Mucosa of gallbladder (tissue), 1 donor: ENCODE measurements around the gene MDM2. TPM values are rescaled to one million over a fixed set of nuclear protein-coding genes. Genes with fewer than 3 reads are reported as not detected.
"Not testable (repeated sequence)": the region's sequence is repeated elsewhere in the genome, so short reads cannot be mapped to it uniquely, and the experiment has no call there.

Source experiments
- DNase-seq: peaks from one replicate; pipeline ENCODE4 v3.0.0-alpha.2; 2020; ENCODE audit warnings: low spot score
- total RNA-seq: library from RNA; stranded (reverse); gene quantifications from one replicate; pipeline ENCODE4 v1.2.1, GENCODE V29; 2021
- donor health status: DM: no; HTN: no; CAD: no.

MDM2 gene
- total RNA-seq, 1 donor from 2014 or later, result 73.2 TPM

DNA sequence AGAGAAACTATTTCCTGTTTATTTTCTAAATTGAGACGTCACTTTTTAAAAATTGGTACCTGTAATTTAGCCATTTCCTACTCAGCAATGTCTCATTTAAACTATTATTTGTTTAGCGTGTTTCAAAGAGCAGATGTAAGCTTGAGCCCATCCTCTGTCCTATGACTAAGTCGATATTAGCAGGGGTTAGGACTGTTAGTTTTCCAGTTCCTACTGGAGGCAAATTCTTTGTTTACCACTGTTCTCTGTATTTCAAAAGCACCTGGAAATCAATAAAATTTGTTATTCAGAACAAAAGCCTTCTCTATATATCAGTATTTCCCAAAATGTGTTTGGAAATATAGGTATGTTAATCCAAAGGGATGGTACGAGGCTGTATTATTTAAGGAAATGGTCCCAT, 42.4 kb downstream of the MDM2 start:
- DNase-seq, result no peak

DNA sequence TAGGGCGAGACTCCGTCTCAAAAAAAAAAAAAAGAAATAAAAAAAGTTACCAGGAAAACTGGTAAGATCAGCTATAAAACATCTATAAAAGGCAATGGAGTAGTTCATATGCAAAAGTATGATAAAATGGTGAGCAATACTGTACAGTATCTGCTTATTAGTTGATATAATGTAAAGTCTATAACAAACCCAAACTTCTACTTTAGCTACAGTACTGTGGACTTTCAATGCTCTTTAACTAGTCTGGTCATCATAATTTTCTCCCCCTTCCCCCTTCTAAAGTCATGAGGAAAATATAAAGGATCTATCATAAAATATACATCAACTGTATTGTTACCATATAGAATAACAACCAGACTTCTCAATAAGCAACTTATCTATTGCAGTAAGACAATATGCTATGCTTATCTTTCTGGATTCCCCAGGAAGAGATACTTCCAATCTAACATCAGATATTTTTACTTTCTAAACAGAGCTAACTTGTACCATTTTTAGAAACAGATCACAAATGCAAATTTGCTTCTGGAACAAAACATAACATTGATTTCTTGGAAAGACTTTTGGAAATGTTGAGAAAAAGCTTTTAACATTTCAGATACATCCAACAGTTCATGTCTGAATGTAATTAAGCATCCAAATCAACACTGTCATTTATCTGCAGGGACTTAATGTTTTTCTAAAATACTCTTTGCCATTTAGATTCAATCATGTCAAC, 43.8 kb downstream of the MDM2 start:
- DNase-seq, result no peak

DNA sequence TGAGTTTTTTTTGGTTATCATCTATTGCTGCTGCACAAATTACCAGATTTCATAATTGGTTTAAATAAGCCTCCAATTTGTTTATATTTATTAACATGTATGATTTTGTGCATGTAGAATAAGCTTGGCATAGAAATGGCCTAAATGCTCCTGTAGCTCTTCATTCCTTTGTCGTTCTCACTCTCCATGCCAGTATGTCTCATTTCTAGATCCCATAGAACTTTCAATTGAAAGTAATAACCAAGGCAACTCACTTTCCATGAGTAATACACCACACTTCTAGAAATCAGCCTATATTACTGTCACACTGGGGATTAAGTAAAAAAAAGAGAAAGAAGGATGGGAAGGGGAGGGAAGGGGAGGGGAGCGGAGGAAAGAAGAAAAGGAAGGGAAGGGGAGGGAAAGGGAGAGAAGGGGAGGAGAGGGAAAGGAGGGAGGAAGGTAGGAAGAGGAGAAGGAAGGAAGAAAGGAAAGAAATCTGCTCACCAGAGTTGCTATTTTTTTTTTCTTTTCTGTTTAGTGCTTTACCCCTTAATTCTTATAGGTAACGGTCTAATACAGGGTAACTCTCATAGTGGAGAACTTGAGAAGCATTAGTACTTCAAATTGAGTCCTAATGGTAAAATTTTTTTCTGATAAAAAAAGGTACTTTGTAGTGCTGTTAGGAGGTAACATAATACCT, 45.6 kb downstream of the MDM2 start:
- DNase-seq, result no peak

DNA sequence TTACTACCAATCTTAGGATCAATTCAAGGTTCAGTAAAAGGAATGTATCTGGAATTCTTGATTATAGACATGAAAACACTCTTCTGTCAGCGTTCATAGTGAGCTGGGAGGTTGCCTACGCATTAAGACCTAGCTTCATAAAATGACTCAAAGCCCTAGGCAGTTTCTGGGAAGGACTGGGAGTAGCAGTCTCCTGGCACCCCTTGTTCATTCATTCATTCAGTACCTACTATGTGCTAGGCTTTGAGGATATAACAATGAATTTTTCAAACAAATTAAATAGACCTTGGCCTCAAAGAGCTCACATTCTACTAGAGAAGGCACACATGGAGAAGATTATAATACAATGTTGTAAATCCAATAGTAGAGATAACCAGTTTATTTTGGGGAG, 46.1 kb downstream of the MDM2 start:
- DNase-seq, result no peak

DNA sequence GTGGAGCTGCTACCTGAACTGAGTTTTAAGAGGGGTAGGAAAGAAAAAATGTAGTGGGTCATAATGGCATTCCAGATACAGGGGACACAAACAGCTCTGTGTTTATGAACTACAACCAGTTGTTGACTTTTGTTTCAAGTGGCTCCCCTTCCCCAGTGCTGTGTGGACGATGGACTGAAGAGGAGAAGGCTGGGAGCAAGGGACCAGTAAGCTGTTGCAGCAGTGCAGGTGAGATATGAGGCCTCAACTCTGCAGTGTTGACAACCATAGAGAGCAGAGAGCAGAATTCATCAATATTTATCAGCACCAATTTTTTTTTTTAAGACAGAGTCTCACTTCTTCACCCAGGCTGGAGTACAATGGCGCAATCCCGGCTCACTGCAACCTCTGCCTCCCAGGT, 46.6 kb downstream of the MDM2 start:
- DNase-seq, result no peak

DNA sequence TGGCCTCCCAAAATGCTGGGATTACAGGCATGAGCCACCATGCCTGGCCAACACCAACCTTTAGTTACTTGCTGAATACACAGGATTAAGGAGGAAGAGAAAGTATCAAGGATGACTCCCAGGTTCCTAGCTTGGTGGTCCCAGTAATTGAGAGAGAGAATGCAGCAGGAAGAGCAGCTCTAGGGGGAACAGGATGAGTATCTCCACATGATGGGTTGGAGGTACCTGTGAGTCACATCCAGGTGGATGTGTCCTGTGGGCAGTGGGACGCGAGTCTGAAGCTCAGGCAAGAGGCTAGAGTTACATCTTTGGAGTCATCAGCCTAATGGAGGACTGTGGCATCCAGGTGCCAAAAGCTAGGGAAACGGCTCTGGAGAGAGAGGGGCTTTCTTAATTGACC, 47.1 kb downstream of the MDM2 start:
- DNase-seq, result no peak

DNA sequence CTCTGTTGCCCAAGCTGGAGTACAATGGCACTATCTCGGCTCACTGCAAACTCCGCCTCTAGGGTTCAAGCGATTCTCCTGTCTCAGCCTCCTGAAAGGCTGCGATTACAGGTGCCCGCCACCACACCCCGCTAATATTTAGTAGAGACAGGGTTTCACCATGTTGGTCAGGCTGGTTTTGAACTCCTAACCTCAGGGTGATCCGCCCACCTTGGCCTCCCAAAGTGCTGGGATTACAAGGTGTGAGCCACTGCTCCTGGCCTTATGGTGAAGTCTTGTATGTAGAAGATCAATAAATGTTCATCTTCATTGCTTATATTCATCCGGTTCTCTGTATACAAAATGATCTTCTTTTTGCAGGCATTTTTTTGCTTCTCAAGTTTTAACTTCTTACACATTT, 47.8 kb downstream of the MDM2 start:
- no peak for DNase-seq

DNA sequence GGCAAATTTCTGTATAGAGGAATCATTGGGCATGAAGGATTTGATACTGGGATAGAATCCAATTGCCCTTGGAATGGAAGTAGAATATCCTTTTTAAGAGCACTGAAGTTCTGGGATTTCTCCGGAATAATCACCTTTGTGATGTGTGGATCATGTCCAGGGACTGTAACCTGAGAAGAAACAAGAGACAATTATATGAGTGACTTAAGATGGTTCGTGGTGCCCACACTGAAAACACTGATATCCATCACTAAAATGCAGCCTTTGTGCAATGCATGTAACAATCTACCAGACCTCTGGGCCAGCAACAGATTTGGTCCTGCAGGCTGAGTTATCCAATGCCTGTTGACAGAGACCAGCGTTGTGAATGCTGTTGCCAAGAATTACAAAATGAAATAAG, 48.5 kb downstream of the MDM2 start:
- no peak for DNase-seq

DNA sequence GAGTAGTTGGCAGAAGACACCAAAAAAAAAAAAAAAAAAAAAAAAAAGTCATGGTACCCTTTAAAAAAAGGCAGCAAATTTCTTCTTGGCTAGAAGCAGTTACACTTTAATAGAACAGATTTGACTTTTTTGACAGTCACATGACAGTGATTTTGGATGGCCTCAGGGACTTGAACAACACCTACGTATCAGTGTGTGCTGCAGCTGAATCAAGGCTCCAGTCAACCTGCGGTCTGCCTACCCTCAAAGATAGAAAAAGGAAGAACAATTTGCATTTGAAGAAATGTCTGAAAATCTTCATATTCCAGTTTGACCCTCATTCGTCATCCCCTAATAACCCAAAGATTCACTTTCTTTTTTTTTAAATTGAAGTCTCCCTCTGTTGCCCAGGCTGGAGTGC, 53.9 kb downstream of the MDM2 start:
- DNase-seq, result no peak

DNA sequence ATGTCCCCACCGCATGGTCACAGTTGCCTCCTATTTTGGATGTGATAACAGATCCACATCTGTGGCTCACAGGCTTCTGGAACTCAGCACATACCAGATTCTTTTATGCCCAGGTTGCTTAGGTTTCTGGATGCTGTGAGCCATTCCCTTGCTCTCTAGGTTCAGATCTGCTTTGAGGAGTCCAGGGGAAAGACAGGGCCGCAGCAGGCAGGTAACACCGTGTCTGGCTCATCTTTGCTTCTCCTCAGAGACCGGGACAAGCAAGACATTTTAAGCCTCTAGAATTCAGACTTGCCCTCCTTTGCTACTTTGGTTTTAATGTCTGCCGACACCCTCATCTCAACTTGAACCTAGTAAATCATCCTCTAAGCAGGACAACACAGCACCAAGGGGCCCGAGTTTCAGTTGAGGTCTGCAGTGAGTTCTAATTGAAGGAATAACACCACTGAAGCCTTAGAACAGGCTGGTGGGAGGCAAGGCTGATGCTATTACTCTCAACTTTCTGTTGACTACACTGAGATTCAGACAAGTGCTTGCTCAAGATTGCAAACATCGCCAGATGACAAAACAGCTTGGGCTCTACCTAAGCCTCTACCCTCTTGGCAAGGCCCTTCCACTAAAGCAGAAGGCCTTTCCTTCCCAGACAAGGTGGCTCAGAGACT, 55.3 kb downstream of the MDM2 start:
- DNase-seq, result no peak

DNA sequence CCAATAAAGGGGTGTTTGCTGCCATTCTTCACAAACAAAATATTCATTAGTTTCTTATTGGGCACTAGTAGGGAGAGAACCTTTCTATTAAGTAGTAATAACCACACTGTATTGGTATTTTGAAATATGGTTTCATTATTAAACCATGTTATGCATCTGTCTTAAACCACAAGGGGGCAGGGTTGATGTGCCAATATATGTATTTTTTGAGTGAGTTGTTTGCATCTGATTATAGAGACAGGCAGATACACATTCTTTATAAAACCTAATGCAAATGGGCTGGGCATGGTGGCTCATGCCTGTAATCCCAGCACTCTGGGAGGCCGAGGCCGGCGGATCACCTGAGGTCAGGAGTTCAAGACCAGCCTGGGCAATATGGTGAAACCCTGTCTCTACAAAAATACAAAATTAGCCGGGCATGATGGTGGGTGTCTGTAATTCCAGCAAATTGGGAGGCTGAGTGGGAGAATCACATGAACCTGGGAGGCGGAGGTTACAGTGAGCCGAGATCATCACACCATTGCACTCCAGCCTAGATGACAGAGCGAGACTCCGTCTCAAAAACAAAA, 56.0 kb downstream of the MDM2 start:
- DNase-seq, result not testable (repeated sequence)

DNA sequence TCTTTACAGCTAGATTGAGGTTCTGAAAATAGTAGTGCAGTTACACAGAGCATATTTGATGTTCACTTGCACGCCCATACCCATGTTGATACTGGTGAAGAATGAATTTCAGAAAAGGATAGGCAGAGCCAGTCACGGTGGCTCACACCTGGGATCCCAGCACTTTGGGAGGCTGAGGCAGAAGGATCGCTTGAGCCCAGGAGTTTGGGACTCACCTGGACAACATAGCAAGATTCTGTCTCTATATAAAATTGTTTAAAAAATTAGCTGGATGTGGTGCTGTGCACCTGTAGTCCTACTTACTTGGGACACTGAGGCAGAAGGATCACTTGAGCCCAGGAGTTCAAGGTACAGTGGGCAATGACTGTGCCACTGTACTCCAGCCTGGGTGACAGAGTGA, 56.6 kb downstream of the MDM2 start:
- no peak for DNase-seq

DNA sequence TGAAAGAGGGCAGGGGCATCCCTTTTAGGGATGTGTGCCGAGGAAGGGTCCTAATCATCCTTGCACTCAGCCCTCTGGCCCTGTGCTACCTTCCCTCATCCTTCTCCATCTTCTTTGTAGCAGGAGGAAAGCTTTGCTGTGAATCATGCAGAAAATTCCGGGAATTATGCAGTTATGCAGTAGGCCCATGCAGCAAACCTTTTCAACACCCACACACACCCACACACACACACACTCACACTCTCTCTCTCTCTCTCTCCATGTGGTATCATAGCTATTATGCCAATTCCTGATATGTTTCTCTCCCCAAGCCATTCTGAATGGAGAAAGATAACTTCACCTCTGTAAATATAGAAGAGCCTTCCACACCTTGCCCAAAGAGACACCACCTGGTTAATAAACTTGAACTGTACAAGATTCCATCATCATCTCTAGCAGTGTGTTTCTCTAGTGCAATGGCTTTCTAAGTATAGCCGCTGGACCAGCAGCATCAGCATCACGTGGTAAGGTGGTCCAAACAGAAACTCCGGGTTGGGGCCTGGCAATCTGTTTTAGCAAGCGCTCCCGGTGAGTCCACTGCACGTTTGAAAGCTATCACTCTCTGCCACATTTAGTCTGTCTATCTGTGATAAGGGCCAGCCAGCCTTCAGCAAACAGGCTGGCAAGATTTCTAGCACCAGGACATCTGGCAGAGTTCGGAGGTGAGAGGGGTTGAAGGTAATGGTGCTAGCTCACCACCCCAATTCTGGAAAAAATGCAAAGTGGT, 57.6 kb downstream of the MDM2 start:
- DNase-seq, result no peak

DNA sequence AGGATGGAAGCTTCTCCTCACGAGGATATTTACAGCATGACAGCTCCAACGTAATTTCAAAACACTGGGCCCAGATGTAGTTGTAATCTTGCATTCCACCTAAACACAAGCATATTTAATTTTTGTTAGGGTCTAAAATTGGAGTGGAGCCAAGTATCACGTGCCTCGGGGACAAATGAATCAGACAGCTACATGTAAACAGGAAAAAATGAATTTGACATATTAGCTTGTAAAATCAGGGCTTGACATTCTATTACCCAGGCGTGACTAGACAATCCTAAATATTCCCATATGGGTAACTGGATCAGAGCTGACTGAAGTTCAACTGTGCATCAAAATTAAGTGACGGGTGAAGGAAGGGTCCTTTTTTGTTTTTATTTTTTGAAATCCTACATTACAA, 59.0 kb downstream of the MDM2 start:
- no peak for DNase-seq

DNA sequence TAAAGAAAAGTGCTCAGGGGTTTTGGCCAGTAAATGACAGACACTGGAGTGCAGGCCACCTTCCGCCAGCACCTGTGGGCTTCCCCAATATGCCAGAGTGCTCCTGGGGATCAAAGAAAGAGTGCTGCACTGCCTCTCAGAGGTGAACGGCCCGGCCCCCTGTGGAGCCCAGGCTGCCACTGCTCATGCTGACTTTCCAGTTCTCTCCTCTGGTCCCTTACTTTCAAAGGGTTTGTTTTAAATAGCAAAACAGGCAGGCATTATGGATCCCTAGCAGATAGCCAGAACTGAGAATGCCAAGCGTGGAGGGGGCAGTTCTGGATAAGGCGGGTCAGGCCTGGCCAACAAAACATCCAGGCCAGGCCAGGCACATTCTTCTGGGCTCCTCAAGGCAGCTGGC, 59.6 kb downstream of the MDM2 start:
- no peak for DNase-seq

DNA sequence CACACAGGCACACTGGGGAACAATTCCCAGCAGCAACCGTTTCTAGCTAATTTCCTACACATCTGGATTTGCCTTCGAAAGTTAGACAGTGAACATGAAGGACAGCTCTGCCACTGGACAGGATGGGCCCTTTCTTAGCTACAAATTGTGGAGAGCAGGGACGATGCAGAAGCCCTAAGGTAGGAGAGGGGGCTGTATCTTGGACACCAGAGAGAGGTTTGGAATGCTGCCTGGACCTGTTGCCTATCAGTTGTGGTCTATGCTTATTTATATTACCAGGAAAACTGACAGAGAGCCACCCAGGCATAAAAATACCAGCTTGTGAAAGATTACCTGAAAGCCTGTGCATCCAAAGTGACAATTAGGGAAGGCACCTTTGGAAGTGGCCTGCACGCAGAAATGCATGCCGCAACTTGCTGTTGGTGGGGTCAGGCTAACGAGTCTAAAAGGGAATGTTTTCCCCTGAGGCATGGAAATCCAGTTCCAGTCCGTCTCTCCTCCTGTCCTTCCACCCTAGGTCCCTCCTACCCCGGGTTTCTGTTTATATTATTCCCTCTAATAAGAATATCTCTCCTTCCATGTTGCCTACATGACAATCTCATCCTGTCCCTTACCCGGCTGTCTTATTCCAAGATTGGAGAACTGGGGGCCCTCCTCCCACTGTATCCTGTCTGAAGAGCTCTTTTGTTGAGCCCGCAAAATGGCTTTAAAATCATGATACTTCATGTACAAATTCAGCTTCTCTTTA, 60.2 kb downstream of the MDM2 start:
- DNase-seq, result no peak

DNA sequence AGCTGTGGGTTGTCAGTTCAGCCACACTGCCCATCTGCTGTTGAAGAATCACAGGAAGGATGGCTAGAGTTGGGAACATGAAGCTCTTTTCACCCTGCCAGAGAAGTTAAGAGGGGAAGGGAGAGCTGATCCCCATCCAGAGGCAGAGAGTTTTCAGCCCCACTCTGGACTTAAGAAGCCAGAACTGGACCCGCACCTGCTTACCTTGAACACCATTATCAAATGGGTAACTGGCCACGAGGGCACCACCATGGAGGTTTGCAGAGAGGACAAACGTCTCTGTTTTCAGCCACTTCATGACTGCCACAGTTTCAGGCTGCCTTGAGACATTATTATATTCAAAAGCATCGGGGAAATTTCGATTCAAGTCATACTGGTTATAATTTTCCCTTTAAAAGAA, 62.0 kb downstream of the MDM2 start:
- DNase-seq, result no peak

DNA sequence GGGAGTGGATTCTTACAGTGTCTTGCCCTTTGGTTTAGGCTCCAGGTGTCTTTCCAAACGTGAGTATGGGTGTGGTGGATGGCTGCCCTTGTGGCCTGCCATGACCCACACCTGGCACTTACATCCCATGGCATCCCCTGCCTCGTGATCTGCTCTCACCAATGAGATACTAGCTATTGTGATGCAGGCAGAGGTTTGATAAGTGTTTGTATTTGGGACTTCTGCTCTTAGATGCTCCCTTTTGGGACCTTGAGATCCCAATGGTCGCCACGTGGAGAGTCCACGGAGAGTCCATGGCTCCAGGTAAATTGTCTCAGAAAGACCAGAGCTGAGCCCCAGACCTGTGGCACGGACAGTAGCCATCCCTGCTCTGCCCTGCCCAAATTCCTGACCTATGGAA, 62.5 kb downstream of the MDM2 start:
- DNase-seq, result no peak

DNA sequence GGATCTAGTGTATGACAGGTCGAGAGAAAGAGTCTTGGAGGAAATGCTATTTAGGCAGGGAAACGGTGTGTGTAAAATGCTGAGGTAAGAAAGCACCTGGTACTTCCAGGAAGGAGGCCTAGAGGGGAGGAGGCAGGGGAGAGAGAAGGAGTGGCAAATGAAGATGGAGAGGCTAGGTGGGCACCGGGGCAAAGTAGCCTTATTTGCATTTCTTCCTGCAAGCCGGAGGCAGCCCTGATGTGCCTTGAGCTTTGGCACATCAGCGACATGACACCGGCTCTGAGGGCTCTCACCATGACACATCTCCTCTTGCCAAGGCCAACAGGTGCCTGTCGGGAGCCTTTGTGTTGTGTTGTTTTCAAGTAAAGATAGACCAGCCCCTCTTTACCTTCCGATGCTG, 63.4 kb downstream of the MDM2 start:
- no peak for DNase-seq

DNA sequence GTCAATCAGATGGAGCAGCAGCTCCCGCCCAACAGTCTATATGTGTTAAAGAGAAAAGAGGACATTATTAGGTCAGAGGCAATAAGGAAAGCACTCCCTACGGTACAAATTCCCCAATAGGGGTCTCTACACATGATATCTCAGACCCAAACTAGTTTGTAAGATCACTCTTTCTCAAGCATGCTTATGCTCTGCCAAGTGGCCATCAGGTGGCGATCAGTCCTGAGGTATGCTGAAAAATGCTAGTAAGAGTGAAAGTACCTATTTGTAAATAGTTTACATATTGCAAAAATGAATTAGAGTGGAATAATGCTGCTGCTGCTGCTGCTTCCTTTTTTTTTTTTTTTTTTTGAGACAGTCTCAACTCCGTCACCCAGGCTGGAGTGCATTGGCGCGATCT, 63.9 kb downstream of the MDM2 start:
- DNase-seq, result no peak

DNA sequence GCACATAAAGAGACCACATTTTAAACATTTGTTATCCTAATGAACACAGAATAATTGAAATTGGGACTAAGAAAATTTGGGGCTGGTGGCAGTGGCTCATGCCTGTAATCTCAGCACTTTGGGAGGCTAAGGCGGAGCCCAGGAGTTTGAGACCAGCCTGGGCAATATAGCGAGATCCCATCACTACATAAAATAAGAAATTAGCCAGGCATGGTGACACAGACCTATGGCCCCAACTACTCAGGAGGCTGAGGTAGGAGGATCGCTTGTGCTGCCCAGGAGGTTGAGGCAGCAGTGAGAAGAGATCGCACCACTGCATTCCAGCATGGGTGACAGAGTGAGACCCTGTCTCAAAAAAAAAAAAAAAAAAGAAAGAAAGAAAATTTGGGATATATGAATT, 65.3 kb downstream of the MDM2 start:
- DNase-seq, result no peak

DNA sequence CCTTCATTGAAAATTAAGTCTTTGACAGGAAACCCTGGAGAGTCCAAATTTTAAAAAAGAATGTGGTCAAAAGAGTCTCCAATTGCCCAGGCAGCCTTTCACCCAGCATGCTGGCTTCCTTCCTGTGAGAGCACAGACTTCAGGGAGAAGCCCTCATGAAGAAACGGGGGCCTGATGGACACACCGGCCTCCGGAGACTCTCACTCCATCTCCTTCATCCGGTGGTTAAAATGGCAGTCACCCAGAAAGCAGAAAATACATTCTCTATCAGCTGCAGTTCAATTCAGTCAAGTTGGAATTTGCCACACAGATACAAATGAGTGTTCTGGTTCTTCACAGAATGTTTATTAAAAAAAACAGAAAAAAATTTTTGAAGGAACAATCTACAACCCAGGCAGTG, 68.5 kb downstream of the MDM2 start:
- DNase-seq, result no peak
